Spinal cord (tissue), 10 donors: ENCODE data around the gene MYCBP. TPM values are rescaled to one million over a fixed set of nuclear protein-coding genes. Genes with fewer than 3 reads are reported as not detected.

Source experiments
- DNase-seq, 6 donors: peaks; one replicate each; pipeline versions ENCODE4 v3.0.0 to v3.0.0-alpha.2; 2013 to 2015; ENCODE audit warnings: low spot score in 6 of 6, low read depth in 4 of 6
- H3K27ac ChIP-seq: one replicate; pipeline ENCODE4 v1.5.1; 2013; ENCODE audit warnings: low read depth, low read length, control low read depth
- H3K27me3 ChIP-seq: one replicate; pipeline ENCODE4 v1.6.1; 2013; ENCODE audit warnings: low read length; ENCODE audit not compliant: control insufficient read depth, insufficient read depth
- H3K36me3 ChIP-seq: one replicate; pipeline ENCODE4 v1.6.1; 2013; ENCODE audit warnings: low read length; ENCODE audit not compliant: control insufficient read depth, insufficient read depth
- H3K4me1 ChIP-seq: one replicate; pipeline ENCODE4 v1.6.1; 2013; ENCODE audit warnings: low read length; ENCODE audit not compliant: control insufficient read depth, insufficient read depth
- H3K4me3 ChIP-seq: one replicate; pipeline ENCODE4 v1.5.1; 2013; ENCODE audit warnings: low read depth, low read length, control low read depth
- H3K9me3 ChIP-seq: one replicate; pipeline ENCODE4 v1.6.1; 2013; ENCODE audit warnings: low read length; ENCODE audit not compliant: control insufficient read depth, insufficient read depth
- WGBS: methylation state at CpG from one replicate; pipeline ENCODE4 v1.1.5; 2013; ENCODE audit warnings: missing lambda C conversion rate; ENCODE audit not compliant: insufficient coverage; 5-methylcytosine and 5-hydroxymethylcytosine counted together
- polyA plus RNA-seq, 2 donors: library from polyadenylated mRNA; unstranded; fragments of 120-200 nt; gene quantifications; one replicate each; pipeline ENCODE4 v1.2.1, GENCODE V29; 2013; ENCODE audit not compliant: insufficient read length in 2 of 2
- total RNA-seq, 2 donors: library from RNA; depleted of rRNA in 1 of 2; stranded (reverse); fragments of 120-200 nt in 1 of 2; fragments of >200 nt in 1 of 2; gene quantifications; one replicate each; pipeline versions ENCODE4 v1.2.3 to v1.2.4, GENCODE V29; 2013 to 2014
- donor health status: healthy.

MYCBP gene
- total and polyA plus RNA-seq, 4 donors, result 6.3 to 13.4 (median 10.9) TPM

- Histone ChIP-seq H3K4me1 (peaks cover 5% of the 10 kb centered on the region), H3K27ac (no peak overlapping the region), H3K27me3 (no peaks in the 10 kb centered on the region), H3K9me3 (no peaks in the 10 kb centered on the region), H3K36me3 (peaks cover 8% of the 10 kb centered on the region), H3K4me3 (peak overlapping the region; percentile 80)
- WGBS, result 0% methylated on average over 23 of the region's 25 CpGs
- peak in 1 of 6 donors; percentile 15 for DNase-seq
Observed at GRCh38 chr1:38872401-38873026, 634 bp downstream of the MYCBP start.

GRCh38 chr1:38870996-38871395 lies 2.2 kb downstream of the MYCBP start:
- DNase-seq, result no peak
- H3K4me3 ChIP-seq, result no peak overlapping the region
- H3K36me3 ChIP-seq, result peaks cover 11% of the 10 kb centered on the region
- no peak overlapping the region for H3K27ac ChIP-seq
- peaks cover 5% of the 10 kb centered on the region for H3K4me1 ChIP-seq
- H3K27me3 ChIP-seq, result no peaks in the 10 kb centered on the region
- H3K9me3 ChIP-seq, result no peaks in the 10 kb centered on the region
- 96% methylated on average over 8 of the region's 8 CpGs for WGBS

GRCh38 chr1:38867208-38867607 lies 5.9 kb downstream of the MYCBP start:
- Histone ChIP-seq H3K27ac (no peak overlapping the region), H3K4me3 (no peak overlapping the region), H3K4me1 (no peaks in the 10 kb centered on the region), H3K9me3 (no peaks in the 10 kb centered on the region), H3K27me3 (no peaks in the 10 kb centered on the region), H3K36me3 (peaks cover 8% of the 10 kb centered on the region)
- 100% methylated on average over 3 of the region's 8 CpGs for WGBS
- DNase-seq, result no peak

- H3K27ac ChIP-seq, result no peak overlapping the region
- peaks cover 13% of the 10 kb centered on the region for H3K4me1 ChIP-seq
- no peaks in the 10 kb centered on the region for H3K27me3 ChIP-seq
- H3K36me3 ChIP-seq, result peaks cover 5% of the 10 kb centered on the region
- H3K9me3 ChIP-seq, result no peaks in the 10 kb centered on the region
- DNase-seq, result no peak
- H3K4me3 ChIP-seq, result no peak overlapping the region
- WGBS, result no CpG with 5 or more reads among the region's 4 CpGs
Observed at GRCh38 chr1:38865112-38865715, 7.9 kb downstream of the MYCBP start.

GRCh38 chr1:38860454-38860795 lies 12.7 kb downstream of the MYCBP start:
- H3K27ac ChIP-seq, result no peak overlapping the region
- H3K36me3 ChIP-seq, result peaks cover under 1% of the 10 kb centered on the region
- 3% methylated on average over 4 of the region's 6 CpGs for WGBS
- peak overlapping the region; percentile 97 for H3K4me3 ChIP-seq
- no peaks in the 10 kb centered on the region for H3K27me3 ChIP-seq
- no peaks in the 10 kb centered on the region for H3K9me3 ChIP-seq
- peaks cover 27% of the 10 kb centered on the region for H3K4me1 ChIP-seq
- no peak for DNase-seq

- Histone ChIP-seq H3K4me1 (peaks cover 27% of the 10 kb centered on the region), H3K36me3 (peaks cover 3% of the 10 kb centered on the region), H3K27me3 (no peaks in the 10 kb centered on the region), H3K27ac (peak within 1 kb of the TSS; percentile 73), H3K4me3 (peak within 1 kb of the TSS; percentile 97), H3K9me3 (no peaks in the 10 kb centered on the region)
- under 1% methylated on average over 70 of the region's 70 CpGs for WGBS
- DNase-seq, result peak; percentile 87 to 99 (median 98)
Observed at GRCh38 chr1:38859561-38860453, 13.3 kb downstream of the MYCBP start, which contains the start of gene RRAGC. RRAGC (minus strand) TSS chr1:38859772; CDS start chr1:38859646, 126 bp downstream.

GRCh38 chr1:38858833-38859560 lies 14.2 kb downstream of the MYCBP start:
- Histone ChIP-seq H3K27ac (no peak overlapping the region), H3K4me1 (peaks cover 27% of the 10 kb centered on the region), H3K36me3 (peaks cover 3% of the 10 kb centered on the region), H3K27me3 (no peaks in the 10 kb centered on the region), H3K9me3 (no peaks in the 10 kb centered on the region), H3K4me3 (peak overlapping the region; percentile 97)
- peak in 2 of 6 donors; percentile 28 to 36 for DNase-seq
- under 1% methylated on average over 42 of the region's 51 CpGs for WGBS

- H3K27ac ChIP-seq, result no peak overlapping the region
- H3K4me3 ChIP-seq, result no peak overlapping the region
- H3K4me1 ChIP-seq, result peaks cover 5% of the 10 kb centered on the region
- no peaks in the 10 kb centered on the region for H3K9me3 ChIP-seq
- 100% methylated on average over 1 of the region's 4 CpGs for WGBS
- H3K27me3 ChIP-seq, result no peaks in the 10 kb centered on the region
- H3K36me3 ChIP-seq, result peaks cover 28% of the 10 kb centered on the region
- no peak for DNase-seq
Observed at GRCh38 chr1:38852780-38853179, 20.4 kb downstream of the MYCBP start.

- Histone ChIP-seq H3K9me3 (no peaks in the 10 kb centered on the region), H3K4me1 (no peaks in the 10 kb centered on the region), H3K27me3 (no peaks in the 10 kb centered on the region), H3K36me3 (peaks cover 33% of the 10 kb centered on the region), H3K4me3 (no peak overlapping the region), H3K27ac (no peak overlapping the region)
- no CpG with 5 or more reads among the region's 1 CpG for WGBS
- DNase-seq, result no peak
Observed at GRCh38 chr1:38848071-38848470, 25.1 kb downstream of the MYCBP start.
